Measurements from ENCODE around the gene HERC3.

DNA sequence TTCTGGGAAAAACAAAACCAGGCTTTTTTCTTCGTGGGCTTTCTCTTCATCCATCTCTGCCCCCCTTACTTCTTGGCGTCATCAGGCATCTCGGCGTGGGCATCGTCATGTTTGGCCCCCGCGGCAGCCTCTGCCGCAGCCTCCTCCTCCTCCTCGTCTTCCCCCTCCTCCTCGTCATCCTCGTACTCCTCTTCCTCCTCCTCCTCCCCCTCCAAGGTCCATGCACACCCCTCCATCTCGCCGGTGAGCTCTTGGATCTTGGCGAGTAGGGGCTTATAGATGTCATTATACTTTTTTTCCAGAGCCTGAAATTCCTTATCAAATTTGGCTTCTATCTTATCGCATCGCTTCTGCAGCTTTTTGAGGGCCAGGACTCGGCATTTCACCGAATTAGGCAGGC lies 104.9 kb downstream of the HERC3 start:
- TF ChIP-seq, protein P1, sequence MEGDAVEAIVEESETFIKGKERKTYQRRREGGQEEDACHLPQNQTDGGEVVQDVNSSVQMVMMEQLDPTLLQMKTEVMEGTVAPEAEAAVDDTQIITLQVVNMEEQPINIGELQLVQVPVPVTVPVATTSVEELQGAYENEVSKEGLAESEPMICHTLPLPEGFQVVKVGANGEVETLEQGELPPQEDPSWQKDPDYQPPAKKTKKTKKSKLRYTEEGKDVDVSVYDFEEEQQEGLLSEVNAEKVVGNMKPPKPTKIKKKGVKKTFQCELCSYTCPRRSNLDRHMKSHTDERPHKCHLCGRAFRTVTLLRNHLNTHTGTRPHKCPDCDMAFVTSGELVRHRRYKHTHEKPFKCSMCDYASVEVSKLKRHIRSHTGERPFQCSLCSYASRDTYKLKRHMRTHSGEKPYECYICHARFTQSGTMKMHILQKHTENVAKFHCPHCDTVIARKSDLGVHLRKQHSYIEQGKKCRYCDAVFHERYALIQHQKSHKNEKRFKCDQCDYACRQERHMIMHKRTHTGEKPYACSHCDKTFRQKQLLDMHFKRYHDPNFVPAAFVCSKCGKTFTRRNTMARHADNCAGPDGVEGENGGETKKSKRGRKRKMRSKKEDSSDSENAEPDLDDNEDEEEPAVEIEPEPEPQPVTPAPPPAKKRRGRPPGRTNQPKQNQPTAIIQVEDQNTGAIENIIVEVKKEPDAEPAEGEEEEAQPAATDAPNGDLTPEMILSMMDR (IDR thresholded peaks at IDR 0.05) = no peak
- TF ChIP-seq POLR2A (IDR thresholded peaks at IDR 0.05) = no peak
